Adipose tissue (tissue), 3 donors: Measurements from ENCODE around the gene TTYH3. TPM values are rescaled to one million over a fixed set of nuclear protein-coding genes. Genes with fewer than 3 reads are reported as not detected.

Experiments
- H3K27ac ChIP-seq: one replicate; pipeline ENCODE4 v1.5.1; 2013; ENCODE audit warnings: low read depth, low read length
- whole genome bisulfite sequencing, 3 donors: extraction: QIAGEN DNeasy Blood & Tissue Kit; methylation state at CpG; one replicate each; pipeline ENCODE4 v1.1.7; 2013; 5-methylcytosine and 5-hydroxymethylcytosine counted together
- polyA plus RNA-seq, 3 donors: library from polyadenylated mRNA; stranded (reverse); fragments of 200-250 nt; gene quantifications; one replicate each; pipeline ENCODE4 v1.2.3, GENCODE V29; 2013
- donor health status: healthy with polysubstance abuse.
- donor health status: Bipolar disorder and iron deficiency.
- donor health status: healthy.

Gene TTYH3
- polyA plus RNA-seq, 3 donors, result 7.2 to 49.8 (median 26.4) TPM

GRCh38 chr7:2613098-2613930 is 18.5 kb upstream of the TTYH3 start:
- H3K27ac ChIP-seq, result no peak overlapping the region
- WGBS, 3 donors, result 78 to 82% (median 82%) methylated on average over 19 of the region's 19 CpGs

GRCh38 chr7:2613931-2614600 is 17.7 kb upstream of the TTYH3 start:
- WGBS, 3 donors, result 40 to 63% (median 43%) methylated on average over 22 of the region's 22 CpGs
- no peak overlapping the region for H3K27ac ChIP-seq

- WGBS, 3 donors, result 49 to 71% (median 66%) methylated on average over 22 of the region's 22 CpGs
- no peak overlapping the region for H3K27ac ChIP-seq
Observed at GRCh38 chr7:2614631-2615330, 17.0 kb upstream of the TTYH3 start.

- 77 to 85% (median 85%) methylated on average over 33 of the region's 33 CpGs for WGBS, 3 donors
- no peak overlapping the region for H3K27ac ChIP-seq
Observed at GRCh38 chr7:2616387-2617324, 15.1 kb upstream of the TTYH3 start.

- no peak overlapping the region for H3K27ac ChIP-seq
- WGBS, 3 donors, result 55 to 69% (median 61%) methylated on average over 17 to 22 of the region's 22 CpGs
Observed at GRCh38 chr7:2617325-2617905, 14.4 kb upstream of the TTYH3 start.

GRCh38 chr7:2619116-2619515 is 12.7 kb upstream of the TTYH3 start:
- WGBS, 3 donors, result 56 to 63% (median 58%) methylated on average over 9 of the region's 9 CpGs
- H3K27ac ChIP-seq, result no peak overlapping the region

GRCh38 chr7:2621061-2621828 is 10.5 kb upstream of the TTYH3 start:
- 33 to 52% (median 34%) methylated on average over 23 of the region's 23 CpGs for WGBS, 3 donors
- H3K27ac ChIP-seq, result no peak overlapping the region

- no peak overlapping the region for H3K27ac ChIP-seq
- 43 to 55% (median 47%) methylated on average over 10 to 12 of the region's 12 CpGs for WGBS, 3 donors
Observed at GRCh38 chr7:2621948-2622640, 9.7 kb upstream of the TTYH3 start.

GRCh38 chr7:2622869-2623697 is 8.7 kb upstream of the TTYH3 start:
- 53 to 61% (median 55%) methylated on average over 19 of the region's 19 CpGs for WGBS, 3 donors

GRCh38 chr7:2623698-2624014 is 8.1 kb upstream of the TTYH3 start:
- H3K27ac ChIP-seq, result no peak overlapping the region
- WGBS, 3 donors, result 82 to 90% (median 84%) methylated on average over 10 of the region's 10 CpGs

More at GRCh38 chr7:2622869-2623697, 8.7 kb upstream of the TTYH3 start:
- H3K27ac ChIP-seq, result no peak overlapping the region

GRCh38 chr7:2624293-2624886 is 7.4 kb upstream of the TTYH3 start:
- H3K27ac ChIP-seq, result no peak overlapping the region
- WGBS, 3 donors, result 75 to 80% (median 78%) methylated on average over 18 of the region's 18 CpGs

- 60 to 79% (median 63%) methylated on average over 20 of the region's 20 CpGs for WGBS, 3 donors
- H3K27ac ChIP-seq, result no peak overlapping the region
Observed at GRCh38 chr7:2626498-2627117, 5.2 kb upstream of the TTYH3 start.

- H3K27ac ChIP-seq, result no peak overlapping the region
- WGBS, 3 donors, result 80 to 88% (median 86%) methylated on average over 9 of the region's 9 CpGs
Observed at GRCh38 chr7:2627258-2628129, 4.3 kb upstream of the TTYH3 start.

- H3K27ac ChIP-seq, result no peak overlapping the region
- 75 to 86% (median 82%) methylated on average over 12 of the region's 12 CpGs for WGBS, 3 donors
Observed at GRCh38 chr7:2628130-2628482, 3.7 kb upstream of the TTYH3 start.
